Measurements from ENCODE around the gene MAPK8. TPM values are rescaled to one million over a fixed set of nuclear protein-coding genes. Genes with fewer than 3 reads are reported as not detected.

MAPK8 gene
- total and polyA plus RNA-seq, 2 of the 4 experiments (the other 2 are of a cell fraction): 41.5 to 54.7 TPM

- H3K9ac ChIP-seq (ENCODE audit: low read depth, low read length): no peak overlapping the region
- no peak overlapping the region for H2BK20ac ChIP-seq (ENCODE audit: low read depth, low read length)
- H3K4me3 ChIP-seq (ENCODE audit: insufficient read depth, low read depth, low read length): no peak overlapping the region
- ChIA-PET CTCF (interaction anchor here (1.2 kb wide), 1 partner anchor 19 kb away, joined by 3 read pairs; no protein-coding TSS in a partner anchor), POLR2A (ENCODE audit: unreplicated experiment) (no interaction called here)
- H2BK5ac ChIP-seq (ENCODE audit: low read depth, low read length, poor library complexity, severe bottlenecking): no peak overlapping the region
- intact Hi-C loops (cut with micrococcal nuclease): no loop called here
- no peak overlapping the region for H2BK15ac ChIP-seq (ENCODE audit: low read depth, low read length)
- no peaks in the 10 kb centered on the region for H3K4me1 ChIP-seq (ENCODE audit: control insufficient read depth, insufficient read depth, low read length)
- H3K27me3 ChIP-seq (ENCODE audit: control insufficient read depth, insufficient read depth, low read length): peaks cover 35% of the 10 kb centered on the region
- H3K36me3 ChIP-seq (ENCODE audit: control insufficient read depth, insufficient read depth, low read length): no peaks in the 10 kb centered on the region
- WGBS, 2 experiments (ENCODE audit: extremely low coverage in 2 of 2, insufficient read length in 1 of 2): 50% methylated on average over 2 of the region's 5 CpGs; no CpG with 5 or more reads in 1 of the 2 experiments
- no peak overlapping the region for H2AFZ ChIP-seq (replicated peaks; ENCODE audit: low read length, poor library complexity)
- H3K27ac ChIP-seq (ENCODE audit: insufficient read depth, low read length): no peak overlapping the region
- in situ Hi-C loops (cut with MboI; ENCODE audit: low sequenced_read_pairs): no loop called here
- dilution Hi-C loops (cut with HindIII; ENCODE audit: low sequenced_read_pairs, unreplicated experiment): no loop called here
- H4K91ac ChIP-seq (ENCODE audit: insufficient read depth, low read depth, low read length): no peak overlapping the region
- no peak overlapping the region for H2AK5ac ChIP-seq (ENCODE audit: low read depth, low read length)
- no peaks in the 10 kb centered on the region for H3K9me3 ChIP-seq (ENCODE audit: control insufficient read depth, insufficient read depth, low read length)
- no peak for TF ChIP-seq ELK1 (IDR thresholded peaks at IDR 0.05; ENCODE audit: borderline replicate concordance, low read depth, low read length)
- TF ChIP-seq RCOR1 (IDR thresholded peaks at IDR 0.05; ENCODE audit: insufficient replicate concordance, low read length): no peak
- TF ChIP-seq USF2 (IDR thresholded peaks at IDR 0.05; ENCODE audit: low read depth, low read length): no peak
- TF ChIP-seq FOS (IDR thresholded peaks at IDR 0.05; ENCODE audit: low read depth, low read length): no peak
- TF ChIP-seq CHD1 (IDR thresholded peaks at IDR 0.05; ENCODE audit: low read depth, low read length): no peak
- TF ChIP-seq MXI1 (IDR thresholded peaks at IDR 0.05; ENCODE audit: borderline replicate concordance, low read depth, low read length): no peak
- TF ChIP-seq MAFK (IDR thresholded peaks at IDR 0.05; ENCODE audit: low read depth, low read length): no peak
- no peak for TF ChIP-seq CEBPB (IDR thresholded peaks at IDR 0.05; ENCODE audit: low read depth, low read length)
- TF ChIP-seq NFE2L2 (IDR thresholded peaks at IDR 0.05; ENCODE audit: low read depth, low read length): no peak
- TF ChIP-seq MAZ (IDR thresholded peaks at IDR 0.05; ENCODE audit: borderline replicate concordance, low read depth, low read length): no peak
- TF ChIP-seq RFX5 (IDR thresholded peaks at IDR 0.05; ENCODE audit: low read depth, low read length): no peak
- no peak for TF ChIP-seq POLR2A (IDR thresholded peaks at IDR 0.05; ENCODE audit: low read depth, low read length)
- TF ChIP-seq RAD21 (IDR thresholded peaks at IDR 0.05; ENCODE audit: low read length): no peak
- no peak for TF ChIP-seq SMC3 (IDR thresholded peaks at IDR 0.05; ENCODE audit: low read depth, low read length)
- TF ChIP-seq CTCF (conservative IDR thresholded peaks at IDR 0.05; ENCODE audit: low read depth, low read length): no peak
- no peak for TF ChIP-seq BHLHE40 (IDR thresholded peaks at IDR 0.05; ENCODE audit: low read depth, low read length)
- no peak overlapping the region for H2BK120ac ChIP-seq (ENCODE audit: low read depth, low read length)
- no peaks in the 10 kb centered on the region for H3K9me1 ChIP-seq (ENCODE audit: insufficient read depth, low read length)
- no peak overlapping the region for H4K5ac ChIP-seq (ENCODE audit: low read depth, low read length)
- ATAC-seq (ENCODE audit: low read depth): no peak
- no peak overlapping the region for H2AK9ac ChIP-seq (replicated peaks; ENCODE audit: low read depth, low read length, poor library complexity)
- H3K4ac ChIP-seq (ENCODE audit: low read depth, low read length): no peak overlapping the region
- H3K79me1 ChIP-seq (ENCODE audit: low read depth in 1 of 2, low read length in 2 of 2): no peaks in the 10 kb centered on the region
- no peaks in the 10 kb centered on the region for H4K20me1 ChIP-seq (ENCODE audit: insufficient read depth, low read length)
- no peak overlapping the region for H3K14ac ChIP-seq (replicated peaks; ENCODE audit: low read depth, low read length)
- no peak overlapping the region for H3K18ac ChIP-seq (ENCODE audit: low read depth, low read length)
- no TSS peak for BruUV-seq (replicated peaks)
- no peak overlapping the region for H3K23ac ChIP-seq (ENCODE audit: low read depth, low read length)
- no peak for DNase-seq
- H3K4me2 ChIP-seq (ENCODE audit: low read depth, low read length): no peak overlapping the region
- no peak overlapping the region for H3K56ac ChIP-seq (ENCODE audit: extremely low read depth, insufficient read depth, low read length)
- H4K8ac ChIP-seq (ENCODE audit: low read depth in 2 of 2, low read length in 2 of 2): no peak overlapping the region
Observed at GRCh38 chr10:48271047-48271730, 35.3 kb upstream of the MAPK8 start.

Data from IMR-90 (cell line).